ENCODE results near the gene BANF2.

Gene BANF2

GRCh38 chr20:17664025-17664633 lies 35.6 kb upstream of the BANF2 start:
- peak; percentile 33 for DNase-seq (ENCODE audit: low read depth, low spot score)
- in situ Hi-C loops (cut with HindIII; ENCODE audit: low sequenced_read_pairs), result no loop called here
- H3K4me3 ChIP-seq (ENCODE audit: low read depth, low read length), result no peak overlapping the region
- TF ChIP-seq, protein P1, sequence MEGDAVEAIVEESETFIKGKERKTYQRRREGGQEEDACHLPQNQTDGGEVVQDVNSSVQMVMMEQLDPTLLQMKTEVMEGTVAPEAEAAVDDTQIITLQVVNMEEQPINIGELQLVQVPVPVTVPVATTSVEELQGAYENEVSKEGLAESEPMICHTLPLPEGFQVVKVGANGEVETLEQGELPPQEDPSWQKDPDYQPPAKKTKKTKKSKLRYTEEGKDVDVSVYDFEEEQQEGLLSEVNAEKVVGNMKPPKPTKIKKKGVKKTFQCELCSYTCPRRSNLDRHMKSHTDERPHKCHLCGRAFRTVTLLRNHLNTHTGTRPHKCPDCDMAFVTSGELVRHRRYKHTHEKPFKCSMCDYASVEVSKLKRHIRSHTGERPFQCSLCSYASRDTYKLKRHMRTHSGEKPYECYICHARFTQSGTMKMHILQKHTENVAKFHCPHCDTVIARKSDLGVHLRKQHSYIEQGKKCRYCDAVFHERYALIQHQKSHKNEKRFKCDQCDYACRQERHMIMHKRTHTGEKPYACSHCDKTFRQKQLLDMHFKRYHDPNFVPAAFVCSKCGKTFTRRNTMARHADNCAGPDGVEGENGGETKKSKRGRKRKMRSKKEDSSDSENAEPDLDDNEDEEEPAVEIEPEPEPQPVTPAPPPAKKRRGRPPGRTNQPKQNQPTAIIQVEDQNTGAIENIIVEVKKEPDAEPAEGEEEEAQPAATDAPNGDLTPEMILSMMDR (IDR thresholded peaks at IDR 0.05; ENCODE audit: low read depth, low read length), result no peak

DNA sequence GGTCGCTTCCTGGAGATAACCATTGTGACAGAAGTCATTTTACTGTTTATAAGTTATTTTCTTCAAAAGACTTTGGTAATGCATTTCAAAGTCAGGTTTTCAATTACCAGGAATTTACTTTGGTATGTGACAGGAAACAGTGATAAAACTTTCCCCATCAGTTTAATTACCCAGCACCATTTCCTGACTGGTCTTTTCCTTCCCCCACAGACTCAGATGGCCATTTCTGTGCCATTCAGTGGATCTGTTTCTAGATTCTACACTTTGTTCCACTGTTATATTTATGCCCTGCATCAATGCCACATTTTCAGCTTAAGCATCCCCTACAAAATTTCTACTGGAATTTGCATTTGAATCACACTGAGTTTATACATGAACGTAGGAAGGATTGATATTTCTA lies 34.0 kb upstream of the BANF2 start:
- H3K4me3 ChIP-seq (ENCODE audit: low read depth, low read length), result no peak overlapping the region
- TF ChIP-seq, protein P1 (IDR thresholded peaks at IDR 0.05; ENCODE audit: low read depth, low read length), result no peak
- in situ Hi-C loops (cut with HindIII; ENCODE audit: low sequenced_read_pairs), result no loop called here
- no peak for DNase-seq (ENCODE audit: low read depth, low spot score)

DNA sequence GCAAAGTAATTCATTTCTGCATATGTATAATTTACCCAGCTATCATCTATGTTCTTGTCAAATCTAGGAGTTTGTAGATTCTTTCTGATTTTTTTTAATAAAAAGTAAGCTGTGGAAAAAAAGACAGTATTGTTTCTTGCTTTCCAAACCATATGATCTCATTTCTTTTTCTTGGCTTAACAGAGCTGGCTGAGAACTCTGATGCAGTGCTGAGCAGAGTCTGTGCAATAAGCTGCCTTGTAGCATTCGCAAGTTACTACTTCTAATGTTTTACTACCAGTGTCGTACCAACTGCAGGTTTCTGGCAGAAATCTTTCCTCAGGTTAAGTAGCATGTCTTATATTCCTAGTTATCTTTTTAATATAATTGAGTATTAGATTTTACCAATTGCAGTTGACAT lies 33.3 kb upstream of the BANF2 start:
- peak; percentile 70 for DNase-seq (ENCODE audit: low read depth, low spot score)
- TF ChIP-seq, protein P1 (IDR thresholded peaks at IDR 0.05; ENCODE audit: low read depth, low read length), result no peak
- in situ Hi-C loops (cut with HindIII; ENCODE audit: low sequenced_read_pairs), result no loop called here
- no peak overlapping the region for H3K4me3 ChIP-seq (ENCODE audit: low read depth, low read length)

DNA sequence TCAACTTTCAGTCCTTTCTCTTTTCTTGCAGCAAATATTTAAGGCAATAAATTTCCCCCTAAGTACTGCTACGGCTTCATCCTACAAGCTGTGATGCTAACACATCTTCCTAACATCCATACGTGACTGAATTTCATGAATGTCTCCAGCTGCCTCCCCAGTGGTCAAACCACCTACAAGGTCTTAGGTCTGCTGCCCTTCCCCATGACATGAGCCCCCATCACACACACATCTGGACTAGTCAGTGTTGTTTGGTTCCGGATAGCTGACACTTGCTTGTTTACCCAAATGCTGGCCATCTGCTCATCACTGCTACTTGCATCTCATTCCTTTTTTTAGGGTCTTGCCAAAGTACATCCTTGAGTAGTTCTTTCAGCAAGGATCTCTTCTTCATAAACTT lies 32.3 kb upstream of the BANF2 start:
- in situ Hi-C loops (cut with HindIII; ENCODE audit: low sequenced_read_pairs), result no loop called here
- no peak for DNase-seq (ENCODE audit: low read depth, low spot score)
- H3K4me3 ChIP-seq (ENCODE audit: low read depth, low read length), result no peak overlapping the region
- TF ChIP-seq, protein P1 (IDR thresholded peaks at IDR 0.05; ENCODE audit: low read depth, low read length), result no peak

GRCh38 chr20:17668432-17668831 lies 31.3 kb upstream of the BANF2 start:
- no peak for DNase-seq (ENCODE audit: low read depth, low spot score)
- no peak overlapping the region for H3K4me3 ChIP-seq (ENCODE audit: low read depth, low read length)
- in situ Hi-C loops (cut with HindIII; ENCODE audit: low sequenced_read_pairs), result no loop called here
- TF ChIP-seq, protein P1 (IDR thresholded peaks at IDR 0.05; ENCODE audit: low read depth, low read length), result no peak

- DNase-seq (ENCODE audit: low read depth, low spot score), result no peak
- H3K4me3 ChIP-seq (ENCODE audit: low read depth, low read length), result no peak overlapping the region
- in situ Hi-C loops (cut with HindIII; ENCODE audit: low sequenced_read_pairs), result no loop called here
- TF ChIP-seq, protein P1 (IDR thresholded peaks at IDR 0.05; ENCODE audit: low read depth, low read length), result no peak
Measured at GRCh38 chr20:17669306-17669931, 30.3 kb upstream of the BANF2 start.
